Mesenchymal stem cell (in vitro differentiated cells and primary cell): Measurements from ENCODE around the gene PON2.

Experiments used
- DNase-seq: peaks from one replicate; pipeline ENCODE4 v3.0.0-alpha.2; 2013
- H2AFZ ChIP-seq: one replicate; pipeline ENCODE4 v1.6.1; 2013; ENCODE audit warnings: low read depth, mild to moderate bottlenecking, control low read depth, inconsistent platforms, low read length, moderate library complexity
- H2AK5ac ChIP-seq: 2 replicates; pipeline ENCODE4 v1.6.1; 2013; ENCODE audit warnings: low read length, moderate library complexity, mild to moderate bottlenecking, inconsistent platforms; ENCODE audit not compliant: severe bottlenecking
- H2BK120ac ChIP-seq: one replicate; pipeline ENCODE4 v1.6.1; 2013; ENCODE audit warnings: low read depth, mild to moderate bottlenecking, inconsistent platforms, low read length, moderate library complexity
- H2BK12ac ChIP-seq, 2 experiments: one replicate each; pipeline ENCODE4 v1.6.1; 2013; ENCODE audit warnings: inconsistent platforms in 2 of 2, low read length in 2 of 2, mild to moderate bottlenecking in 2 of 2, moderate library complexity in 2 of 2, control low read depth in 1 of 2
- H2BK15ac ChIP-seq: one replicate; pipeline ENCODE4 v1.6.1; 2013; ENCODE audit warnings: mild to moderate bottlenecking, low read depth, inconsistent platforms; ENCODE audit not compliant: poor library complexity, severe bottlenecking
- H2BK5ac ChIP-seq: 2 replicates; pipeline ENCODE4 v1.6.1; 2013; ENCODE audit warnings: low read depth, mild to moderate bottlenecking, low read length, control low read depth, inconsistent platforms; ENCODE audit not compliant: poor library complexity, severe bottlenecking
- H3K14ac ChIP-seq, 2 experiments: one replicate each; pipeline ENCODE4 v1.6.1; 2013; ENCODE audit warnings: inconsistent platforms in 2 of 2, low read length in 2 of 2, control low read depth in 1 of 2, mild to moderate bottlenecking in 1 of 2, moderate library complexity in 1 of 2
- H3K18ac ChIP-seq, 2 experiments: one replicate each; pipeline ENCODE4 v1.6.1; 2013; ENCODE audit warnings: inconsistent platforms in 2 of 2, low read length in 2 of 2, control low read depth in 1 of 2, low read depth in 1 of 2, mild to moderate bottlenecking in 1 of 2
- H3K23ac ChIP-seq, 2 experiments: one replicate each; pipeline ENCODE4 v1.6.1; 2013; ENCODE audit warnings: inconsistent platforms in 2 of 2, low read length in 2 of 2, mild to moderate bottlenecking in 2 of 2, moderate library complexity in 2 of 2, control low read depth in 1 of 2
- H3K27ac ChIP-seq: 2 replicates; pipeline ENCODE4 v1.5.1; 2013; ENCODE audit warnings: mild to moderate bottlenecking, moderate library complexity, low read length, control low read depth, inconsistent platforms; ENCODE audit not compliant: poor library complexity, severe bottlenecking
- H3K27me3 ChIP-seq, 2 experiments: 2 replicates each; pipeline versions ENCODE4 v1.6.1 to v1.7.0; 2013; ENCODE audit warnings: low read length in 2 of 2, mild to moderate bottlenecking in 2 of 2, moderate library complexity in 2 of 2, control low read depth in 1 of 2, inconsistent platforms in 1 of 2; ENCODE audit not compliant: control insufficient read depth in 1 of 2, insufficient read depth in 1 of 2
- H3K36me3 ChIP-seq, 2 experiments: 2 replicates each; pipeline versions ENCODE4 v1.6.1 to v1.7.0; 2013; ENCODE audit warnings: low read length in 2 of 2, control low read depth in 1 of 2, inconsistent platforms in 1 of 2, low read depth in 1 of 2, mild to moderate bottlenecking in 1 of 2; ENCODE audit not compliant: insufficient read depth in 2 of 2, control insufficient read depth in 1 of 2
- H3K4ac ChIP-seq, 2 experiments: one replicate each; pipeline ENCODE4 v1.6.1; 2013; ENCODE audit warnings: inconsistent platforms in 2 of 2, low read length in 2 of 2, mild to moderate bottlenecking in 2 of 2, moderate library complexity in 2 of 2, control low read depth in 1 of 2, low read depth in 1 of 2
- H3K4me1 ChIP-seq: 2 replicates; pipeline ENCODE4 v1.6.1; 2013; ENCODE audit warnings: low read depth, low read length, control low read depth; ENCODE audit not compliant: control insufficient read depth, insufficient read depth
- H3K4me2 ChIP-seq: 2 replicates; pipeline ENCODE4 v1.6.1; 2013; ENCODE audit warnings: low read length, mild to moderate bottlenecking, inconsistent platforms; ENCODE audit not compliant: poor library complexity, severe bottlenecking
- H3K4me3 ChIP-seq, 2 experiments: 2 replicates each; pipeline versions ENCODE4 v1.5.1 to v1.7.0; 2013; ENCODE audit warnings: low read length in 2 of 2, mild to moderate bottlenecking in 2 of 2, control low read depth in 1 of 2, low read depth in 1 of 2; ENCODE audit not compliant: insufficient read depth in 1 of 2
- H3K79me1 ChIP-seq: replicated peaks from 2 replicates; pipeline ENCODE4 v1.6.1; 2013; ENCODE audit warnings: mild to moderate bottlenecking, control low read depth, low read length, inconsistent platforms; ENCODE audit not compliant: poor library complexity, severe bottlenecking
- H3K9ac ChIP-seq: 2 replicates; pipeline ENCODE4 v1.7.0; 2013; ENCODE audit warnings: mild to moderate bottlenecking, low read length, moderate library complexity
- H3K9me3 ChIP-seq: 2 replicates; pipeline ENCODE4 v1.7.0; 2013; ENCODE audit warnings: mild to moderate bottlenecking, low read length; ENCODE audit not compliant: control insufficient read depth
- H4K8ac ChIP-seq: one replicate; pipeline ENCODE4 v1.6.1; 2013; ENCODE audit warnings: inconsistent platforms, mild to moderate bottlenecking, low read length, moderate library complexity
- H4K91ac ChIP-seq: one replicate; pipeline ENCODE4 v1.6.1; 2013; ENCODE audit warnings: mild to moderate bottlenecking, low read length, inconsistent platforms
- WGBS: methylation state at CpG from one replicate; pipeline ENCODE4 v1.1.7; 2013; ENCODE audit warnings: mixed read lengths; 5-methylcytosine and 5-hydroxymethylcytosine counted together

The PON2 gene

GRCh38 chr7:95405800-95406199 is 29.0 kb downstream of the PON2 start:
- H3K27ac ChIP-seq, result no peak overlapping the region
- peaks cover 0 to 51% of the 10 kb centered on the region in 2 experiments for H3K36me3 ChIP-seq
- H4K91ac ChIP-seq, result no peak overlapping the region
- H3K14ac ChIP-seq, result no peak overlapping the region
- no peak overlapping the region for H4K8ac ChIP-seq
- no peaks in the 10 kb centered on the region for H3K4me1 ChIP-seq
- no peak overlapping the region for H2BK12ac ChIP-seq
- no peak overlapping the region for H2BK5ac ChIP-seq
- H2BK15ac ChIP-seq, result no peak overlapping the region
- H3K79me1 ChIP-seq, result peaks cover 9% of the 10 kb centered on the region
- no peak overlapping the region for H3K4ac ChIP-seq
- no peak overlapping the region for H2AK5ac ChIP-seq
- no peaks in the 10 kb centered on the region for H3K9me3 ChIP-seq
- H3K18ac ChIP-seq, result no peak overlapping the region
- no peak overlapping the region for H3K9ac ChIP-seq
- no peak overlapping the region for H2BK120ac ChIP-seq
- H2AFZ ChIP-seq, result no peak overlapping the region
- H3K4me3 ChIP-seq, result no peak overlapping the region
- no peaks in the 10 kb centered on the region for H3K27me3 ChIP-seq
- H3K4me2 ChIP-seq, result no peak overlapping the region
- 100% methylated on average over 3 of the region's 6 CpGs for WGBS
- no peak overlapping the region for H3K23ac ChIP-seq
- DNase-seq, result no peak

GRCh38 chr7:95405208-95405607 is 29.6 kb downstream of the PON2 start:
- H2BK12ac ChIP-seq, result no peak overlapping the region
- H2BK120ac ChIP-seq, result no peak overlapping the region
- H2BK5ac ChIP-seq, result no peak overlapping the region
- H2AK5ac ChIP-seq, result no peak overlapping the region
- no peak overlapping the region for H3K18ac ChIP-seq
- no peaks in the 10 kb centered on the region for H3K27me3 ChIP-seq
- H3K23ac ChIP-seq, result no peak overlapping the region
- H3K14ac ChIP-seq, result no peak overlapping the region
- H3K79me1 ChIP-seq, result peaks cover 6% of the 10 kb centered on the region
- no peaks in the 10 kb centered on the region for H3K4me1 ChIP-seq
- H4K91ac ChIP-seq, result no peak overlapping the region
- peaks cover 0 to 45% of the 10 kb centered on the region in 2 experiments for H3K36me3 ChIP-seq
- WGBS, result 83% methylated on average over 1 of the region's 3 CpGs
- H2AFZ ChIP-seq, result no peak overlapping the region
- H3K9ac ChIP-seq, result no peak overlapping the region
- no peak for DNase-seq
- no peak overlapping the region for H2BK15ac ChIP-seq
- H3K27ac ChIP-seq, result no peak overlapping the region
- H3K9me3 ChIP-seq, result no peaks in the 10 kb centered on the region
- no peak overlapping the region for H3K4me2 ChIP-seq
- no peak overlapping the region for H4K8ac ChIP-seq
- H3K4me3 ChIP-seq, result no peak overlapping the region
- H3K4ac ChIP-seq, result no peak overlapping the region

DNA sequence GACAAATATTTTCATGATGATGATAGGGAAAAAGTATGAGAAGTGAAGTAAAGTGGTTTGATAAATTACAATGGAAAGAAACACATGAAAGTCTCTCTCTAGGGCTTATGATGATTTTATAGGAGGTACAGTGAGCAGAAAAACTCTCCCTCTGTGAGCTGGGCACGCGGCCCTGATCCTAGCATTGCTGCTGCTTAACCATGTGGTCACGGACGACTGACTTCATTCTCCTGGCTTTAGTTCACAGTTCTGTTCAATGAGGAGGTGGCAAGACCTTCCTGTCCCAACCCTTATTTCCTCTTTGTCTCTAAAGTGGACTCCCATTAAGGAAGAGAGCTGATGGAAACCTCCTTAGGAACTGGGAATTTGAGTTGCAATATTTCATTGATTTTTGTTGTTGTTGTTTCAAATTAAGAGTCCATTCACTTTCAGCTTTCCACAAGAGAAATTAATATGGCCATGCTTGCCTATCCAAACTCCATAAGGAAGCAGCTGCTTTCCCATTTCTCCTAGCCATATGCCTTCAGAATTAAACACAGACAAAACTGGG is 30.4 kb downstream of the PON2 start:
- peaks cover 6% of the 10 kb centered on the region for H3K79me1 ChIP-seq
- no peak overlapping the region for H2BK12ac ChIP-seq
- H3K23ac ChIP-seq, result no peak overlapping the region
- no peak overlapping the region for H3K4me3 ChIP-seq
- H3K27ac ChIP-seq, result no peak overlapping the region
- H3K36me3 ChIP-seq, result peaks cover 0 to 39% of the 10 kb centered on the region in 2 experiments
- H2AK5ac ChIP-seq, result no peak overlapping the region
- WGBS, result 96% methylated on average over 4 of the region's 4 CpGs
- DNase-seq, result no peak
- no peak overlapping the region for H3K18ac ChIP-seq
- H3K9me3 ChIP-seq, result no peaks in the 10 kb centered on the region
- no peak overlapping the region for H3K14ac ChIP-seq
- H3K4me1 ChIP-seq, result no peaks in the 10 kb centered on the region
- no peak overlapping the region for H3K9ac ChIP-seq
- no peak overlapping the region for H3K4ac ChIP-seq
- H4K91ac ChIP-seq, result no peak overlapping the region
- no peak overlapping the region for H2AFZ ChIP-seq
- no peak overlapping the region for H2BK5ac ChIP-seq
- no peak overlapping the region for H3K4me2 ChIP-seq
- H3K27me3 ChIP-seq, result no peaks in the 10 kb centered on the region
- H2BK15ac ChIP-seq, result no peak overlapping the region
- H4K8ac ChIP-seq, result no peak overlapping the region
- H2BK120ac ChIP-seq, result no peak overlapping the region

- no peaks in the 10 kb centered on the region for H3K79me1 ChIP-seq
- H3K9me3 ChIP-seq, result no peaks in the 10 kb centered on the region
- no peak for DNase-seq
- H3K9ac ChIP-seq, result no peak overlapping the region
- WGBS, result 93% methylated on average over 2 of the region's 4 CpGs
- no peak overlapping the region for H3K27ac ChIP-seq
- no peak overlapping the region for H2AFZ ChIP-seq
- H3K4me2 ChIP-seq, result no peak overlapping the region
- H2BK5ac ChIP-seq, result no peak overlapping the region
- no peak overlapping the region for H3K4me3 ChIP-seq
- H2BK12ac ChIP-seq, result no peak overlapping the region
- no peak overlapping the region for H4K8ac ChIP-seq
- no peak overlapping the region for H3K14ac ChIP-seq
- H3K27me3 ChIP-seq, result peaks cover 0 to 18% of the 10 kb centered on the region in 2 experiments
- H2BK120ac ChIP-seq, result no peak overlapping the region
- no peaks in the 10 kb centered on the region for H3K4me1 ChIP-seq
- H3K36me3 ChIP-seq, result no peaks in the 10 kb centered on the region
- no peak overlapping the region for H3K23ac ChIP-seq
- no peak overlapping the region for H4K91ac ChIP-seq
- H3K4ac ChIP-seq, result no peak overlapping the region
- no peak overlapping the region for H3K18ac ChIP-seq
- H2AK5ac ChIP-seq, result no peak overlapping the region
- no peak overlapping the region for H2BK15ac ChIP-seq
Measured at GRCh38 chr7:95398155-95398940, 36.5 kb downstream of the PON2 start.
